Loucy (cell line): ENCODE data around the gene ZNF423.

Source experiments
- H2AFZ ChIP-seq: fragments of 200-600 bp; sonication (generic); 2 replicates; pipeline ENCODE4 v1.6.0; 2016; ENCODE audit warnings: antibody characterized with exemption, mild to moderate bottlenecking, low read length, moderate library complexity
- H3F3A ChIP-seq: fragments of 200-600 bp; 2 replicates; pipeline ENCODE4 v1.6.0; 2016; ENCODE audit warnings: antibody characterized with exemption, low read depth, mild to moderate bottlenecking
- H3K27me3 ChIP-seq: fragments of 200-600 bp; sonication (generic); 2 replicates; pipeline ENCODE4 v1.6.1; 2014; ENCODE audit warnings: low read length, mild to moderate bottlenecking; ENCODE audit not compliant: insufficient read depth, poor library complexity, severe bottlenecking
- H3K36me3 ChIP-seq: fragments of 200-600 bp; sonication (generic); 2 replicates; pipeline ENCODE4 v1.6.1; 2016; ENCODE audit warnings: low read length; ENCODE audit not compliant: insufficient read depth
- H3K4me1 ChIP-seq: fragments of 200-600 bp; sonication (generic); 2 replicates; pipeline ENCODE4 v1.5.1; 2014; ENCODE audit warnings: low read length, mild to moderate bottlenecking; ENCODE audit not compliant: insufficient read depth, poor library complexity, severe bottlenecking
- H3K4me2 ChIP-seq: fragments of 200-600 bp; sonication (generic); 2 replicates; pipeline ENCODE4 v1.6.0; 2014; ENCODE audit warnings: antibody characterized with exemption, low read length, low read depth, mild to moderate bottlenecking; ENCODE audit not compliant: poor library complexity, severe bottlenecking
- H3K4me3 ChIP-seq: fragments of 200-600 bp; sonication (generic); 2 replicates; pipeline ENCODE4 v1.5.1; 2014; ENCODE audit warnings: low read length, mild to moderate bottlenecking, mixed read lengths; ENCODE audit not compliant: poor library complexity, severe bottlenecking
- H3K79me2 ChIP-seq: fragments of 200-600 bp; sonication (generic); 2 replicates; pipeline ENCODE4 v1.6.1; 2014; ENCODE audit warnings: low read length; ENCODE audit not compliant: insufficient read depth
- H3K9ac ChIP-seq: fragments of 200-600 bp; sonication (generic); 2 replicates; pipeline ENCODE4 v1.6.0; 2014; ENCODE audit warnings: mild to moderate bottlenecking, low read depth, low read length, moderate library complexity; ENCODE audit not compliant: poor library complexity, severe bottlenecking
- H3K9me2 ChIP-seq: fragments of 200-600 bp; sonication (generic); replicated peaks from 2 replicates; pipeline ENCODE4 v1.6.1; 2016; ENCODE audit warnings: low read depth, low read length, mixed read lengths
- H3K9me3 ChIP-seq: fragments of 200-600 bp; sonication (generic); 2 replicates; pipeline ENCODE4 v1.6.1; 2014; ENCODE audit warnings: mild to moderate bottlenecking, antibody characterized with exemption, low read length, low read depth; ENCODE audit not compliant: insufficient read depth
- H4K20me1 ChIP-seq: fragments of 200-600 bp; sonication (generic); 2 replicates; pipeline ENCODE4 v1.6.0; 2014; ENCODE audit warnings: antibody characterized with exemption, low read length, mild to moderate bottlenecking; ENCODE audit not compliant: insufficient read depth, poor library complexity, severe bottlenecking
- EZH2phosphoT487 ChIP-seq: fragments of 200-600 bp; IDR thresholded peaks from 2 replicates; pipeline ENCODE4 v1.6.1; 2018; ENCODE audit warnings: antibody characterized with exemption, mild to moderate bottlenecking, moderate library complexity, borderline replicate concordance
- TF ChIP-seq, protein P1 (sequence below): fragments of 200-600 bp; sonication (generic); conservative IDR thresholded peaks from 2 replicates; pipeline ENCODE4 v1.5.1; 2014; ENCODE audit warnings: mild to moderate bottlenecking, antibody characterized with exemption, low read length

Gene ZNF423

DNA sequence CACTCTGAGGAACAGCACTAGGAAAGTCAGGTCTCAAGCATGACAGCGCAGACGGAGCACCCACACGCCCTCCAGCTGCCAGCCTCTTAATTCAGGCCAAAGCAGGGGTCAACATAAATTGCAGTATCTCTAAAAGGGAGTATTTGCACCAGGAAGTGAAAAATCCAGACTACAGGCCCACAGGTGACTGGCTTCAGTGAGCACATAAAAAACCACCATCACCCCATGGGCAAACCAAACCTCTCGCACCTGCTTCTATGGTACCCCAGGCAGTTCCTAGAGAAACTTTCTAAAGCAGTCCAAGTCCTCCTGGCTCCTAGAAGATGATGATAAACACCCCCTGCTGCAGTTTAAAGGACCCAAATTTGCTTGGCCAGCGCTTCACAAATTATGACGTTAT is 129.8 kb downstream of the ZNF423 start:
- H3K36me3 ChIP-seq = no peaks in the 10 kb centered on the region
- H4K20me1 ChIP-seq = no peaks in the 10 kb centered on the region
- H3F3A ChIP-seq = no peaks in the 10 kb centered on the region
- no peak overlapping the region for H3K9ac ChIP-seq
- no peaks in the 10 kb centered on the region for H3K4me1 ChIP-seq
- no peaks in the 10 kb centered on the region for H3K9me2 ChIP-seq
- no peak overlapping the region for H3K4me3 ChIP-seq
- no peaks in the 10 kb centered on the region for H3K79me2 ChIP-seq
- H3K4me2 ChIP-seq = no peak overlapping the region
- H2AFZ ChIP-seq = no peak overlapping the region
- TF ChIP-seq, protein P1, sequence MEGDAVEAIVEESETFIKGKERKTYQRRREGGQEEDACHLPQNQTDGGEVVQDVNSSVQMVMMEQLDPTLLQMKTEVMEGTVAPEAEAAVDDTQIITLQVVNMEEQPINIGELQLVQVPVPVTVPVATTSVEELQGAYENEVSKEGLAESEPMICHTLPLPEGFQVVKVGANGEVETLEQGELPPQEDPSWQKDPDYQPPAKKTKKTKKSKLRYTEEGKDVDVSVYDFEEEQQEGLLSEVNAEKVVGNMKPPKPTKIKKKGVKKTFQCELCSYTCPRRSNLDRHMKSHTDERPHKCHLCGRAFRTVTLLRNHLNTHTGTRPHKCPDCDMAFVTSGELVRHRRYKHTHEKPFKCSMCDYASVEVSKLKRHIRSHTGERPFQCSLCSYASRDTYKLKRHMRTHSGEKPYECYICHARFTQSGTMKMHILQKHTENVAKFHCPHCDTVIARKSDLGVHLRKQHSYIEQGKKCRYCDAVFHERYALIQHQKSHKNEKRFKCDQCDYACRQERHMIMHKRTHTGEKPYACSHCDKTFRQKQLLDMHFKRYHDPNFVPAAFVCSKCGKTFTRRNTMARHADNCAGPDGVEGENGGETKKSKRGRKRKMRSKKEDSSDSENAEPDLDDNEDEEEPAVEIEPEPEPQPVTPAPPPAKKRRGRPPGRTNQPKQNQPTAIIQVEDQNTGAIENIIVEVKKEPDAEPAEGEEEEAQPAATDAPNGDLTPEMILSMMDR = no peak
- TF ChIP-seq EZH2phosphoT487 = no peak
- H3K27me3 ChIP-seq = no peaks in the 10 kb centered on the region
- no peaks in the 10 kb centered on the region for H3K9me3 ChIP-seq

DNA sequence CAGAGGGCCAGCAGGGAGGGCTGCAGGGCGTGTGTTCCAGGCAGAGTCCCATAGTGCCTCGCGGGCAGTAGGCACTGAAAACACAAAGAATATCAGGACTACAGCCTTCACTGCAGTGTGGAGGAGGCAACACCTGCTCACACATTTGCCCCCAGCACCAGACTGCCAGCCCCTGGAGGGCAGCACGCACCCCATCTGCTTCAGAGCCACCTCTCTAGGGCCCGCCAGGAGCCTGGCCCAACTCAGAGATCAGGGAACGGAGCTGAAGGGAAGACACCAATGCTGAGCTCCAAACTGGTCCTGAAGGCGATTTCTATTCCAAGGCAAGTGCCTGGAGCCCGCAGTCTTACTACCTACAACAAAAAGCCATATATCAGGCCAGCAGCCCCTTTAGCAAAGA is 130.3 kb downstream of the ZNF423 start:
- H3K36me3 ChIP-seq = no peaks in the 10 kb centered on the region
- H3K9me2 ChIP-seq = no peaks in the 10 kb centered on the region
- no peak overlapping the region for H3K4me3 ChIP-seq
- no peak for TF ChIP-seq EZH2phosphoT487
- TF ChIP-seq, protein P1 = no peak
- no peaks in the 10 kb centered on the region for H3K4me1 ChIP-seq
- H3K27me3 ChIP-seq = no peaks in the 10 kb centered on the region
- H3F3A ChIP-seq = no peaks in the 10 kb centered on the region
- H4K20me1 ChIP-seq = no peaks in the 10 kb centered on the region
- H3K79me2 ChIP-seq = no peaks in the 10 kb centered on the region
- H3K9me3 ChIP-seq = no peaks in the 10 kb centered on the region
- H2AFZ ChIP-seq = no peak overlapping the region
- H3K4me2 ChIP-seq = no peak overlapping the region
- no peak overlapping the region for H3K9ac ChIP-seq

DNA sequence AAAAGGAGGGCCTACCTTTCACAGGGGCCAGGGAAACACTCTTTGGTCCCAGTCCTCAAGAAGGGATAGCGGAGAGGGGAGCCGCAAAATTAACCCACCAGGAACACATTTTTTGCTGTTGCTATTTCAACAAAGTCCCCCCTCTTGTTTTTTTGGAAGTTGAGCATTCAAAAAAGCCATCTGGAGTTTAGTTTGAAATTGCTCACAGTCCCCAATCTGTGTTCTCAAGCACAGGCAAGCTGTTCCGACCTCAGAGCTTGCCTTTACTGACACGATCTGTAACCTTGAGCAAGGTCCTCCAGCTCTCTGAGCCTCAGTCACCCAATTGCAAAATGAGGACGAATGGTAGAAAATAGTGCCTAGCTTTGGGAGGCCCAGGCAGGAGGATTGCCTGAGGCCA is 131.1 kb downstream of the ZNF423 start:
- H3K9me2 ChIP-seq = no peaks in the 10 kb centered on the region
- H3K4me2 ChIP-seq = no peak overlapping the region
- no peaks in the 10 kb centered on the region for H3K4me1 ChIP-seq
- no peaks in the 10 kb centered on the region for H3F3A ChIP-seq
- TF ChIP-seq EZH2phosphoT487 = no peak
- TF ChIP-seq, protein P1 = no peak
- H3K27me3 ChIP-seq = no peaks in the 10 kb centered on the region
- no peak overlapping the region for H3K4me3 ChIP-seq
- H2AFZ ChIP-seq = no peak overlapping the region
- H4K20me1 ChIP-seq = no peaks in the 10 kb centered on the region
- H3K9ac ChIP-seq = no peak overlapping the region
- no peaks in the 10 kb centered on the region for H3K79me2 ChIP-seq
- H3K36me3 ChIP-seq = no peaks in the 10 kb centered on the region
- H3K9me3 ChIP-seq = no peaks in the 10 kb centered on the region
